Neural progenitor cell (in vitro differentiated cells): Measurements from ENCODE around the gene AGBL4.

Source experiments
- EZH2 ChIP-seq: fragments of 200-600 bp; sonication (generic); IDR thresholded peaks from 2 replicates; pipeline ENCODE4 v1.6.1; 2017; ENCODE audit warnings: antibody characterized with exemption, mild to moderate bottlenecking, moderate library complexity
- TF ChIP-seq, protein P1 (sequence below): fragments of 200-600 bp; sonication (generic); IDR thresholded peaks from 2 replicates; pipeline ENCODE4 v1.5.1; 2017; ENCODE audit warnings: antibody characterized with exemption, mild to moderate bottlenecking

DNA sequence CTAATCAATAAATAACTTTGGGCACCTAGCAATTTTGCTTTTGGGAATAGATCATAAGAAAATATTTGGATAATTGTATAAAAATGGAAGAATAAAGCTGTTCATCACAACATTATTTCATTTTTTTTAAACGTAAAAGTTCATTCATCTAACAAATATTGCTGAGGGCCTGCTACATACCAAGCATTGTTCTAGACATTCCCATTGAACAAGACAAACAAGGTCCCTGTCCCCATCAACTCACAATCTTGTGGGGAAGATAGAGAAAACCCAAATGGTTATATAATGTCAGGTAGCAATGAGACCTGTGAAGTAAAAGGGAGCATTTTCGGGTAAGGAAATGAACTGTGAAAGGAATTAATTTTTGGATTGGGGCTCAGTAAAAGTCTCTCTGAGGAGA lies 1193.0 kb downstream of the AGBL4 start:
- TF ChIP-seq, protein P1, sequence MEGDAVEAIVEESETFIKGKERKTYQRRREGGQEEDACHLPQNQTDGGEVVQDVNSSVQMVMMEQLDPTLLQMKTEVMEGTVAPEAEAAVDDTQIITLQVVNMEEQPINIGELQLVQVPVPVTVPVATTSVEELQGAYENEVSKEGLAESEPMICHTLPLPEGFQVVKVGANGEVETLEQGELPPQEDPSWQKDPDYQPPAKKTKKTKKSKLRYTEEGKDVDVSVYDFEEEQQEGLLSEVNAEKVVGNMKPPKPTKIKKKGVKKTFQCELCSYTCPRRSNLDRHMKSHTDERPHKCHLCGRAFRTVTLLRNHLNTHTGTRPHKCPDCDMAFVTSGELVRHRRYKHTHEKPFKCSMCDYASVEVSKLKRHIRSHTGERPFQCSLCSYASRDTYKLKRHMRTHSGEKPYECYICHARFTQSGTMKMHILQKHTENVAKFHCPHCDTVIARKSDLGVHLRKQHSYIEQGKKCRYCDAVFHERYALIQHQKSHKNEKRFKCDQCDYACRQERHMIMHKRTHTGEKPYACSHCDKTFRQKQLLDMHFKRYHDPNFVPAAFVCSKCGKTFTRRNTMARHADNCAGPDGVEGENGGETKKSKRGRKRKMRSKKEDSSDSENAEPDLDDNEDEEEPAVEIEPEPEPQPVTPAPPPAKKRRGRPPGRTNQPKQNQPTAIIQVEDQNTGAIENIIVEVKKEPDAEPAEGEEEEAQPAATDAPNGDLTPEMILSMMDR, result no peak
- no peak for TF ChIP-seq EZH2
